GM12872 (cell line): ENCODE data around the gene FOXM1.

Experiments used
- TF ChIP-seq, protein P1 (sequence below): IDR thresholded peaks from 3 replicates; pipeline ENCODE4 v1.5.1; 2011; ENCODE audit warnings: low read depth, mild to moderate bottlenecking, low read length, moderate library complexity; ENCODE audit not compliant: insufficient read depth

Gene FOXM1

DNA sequence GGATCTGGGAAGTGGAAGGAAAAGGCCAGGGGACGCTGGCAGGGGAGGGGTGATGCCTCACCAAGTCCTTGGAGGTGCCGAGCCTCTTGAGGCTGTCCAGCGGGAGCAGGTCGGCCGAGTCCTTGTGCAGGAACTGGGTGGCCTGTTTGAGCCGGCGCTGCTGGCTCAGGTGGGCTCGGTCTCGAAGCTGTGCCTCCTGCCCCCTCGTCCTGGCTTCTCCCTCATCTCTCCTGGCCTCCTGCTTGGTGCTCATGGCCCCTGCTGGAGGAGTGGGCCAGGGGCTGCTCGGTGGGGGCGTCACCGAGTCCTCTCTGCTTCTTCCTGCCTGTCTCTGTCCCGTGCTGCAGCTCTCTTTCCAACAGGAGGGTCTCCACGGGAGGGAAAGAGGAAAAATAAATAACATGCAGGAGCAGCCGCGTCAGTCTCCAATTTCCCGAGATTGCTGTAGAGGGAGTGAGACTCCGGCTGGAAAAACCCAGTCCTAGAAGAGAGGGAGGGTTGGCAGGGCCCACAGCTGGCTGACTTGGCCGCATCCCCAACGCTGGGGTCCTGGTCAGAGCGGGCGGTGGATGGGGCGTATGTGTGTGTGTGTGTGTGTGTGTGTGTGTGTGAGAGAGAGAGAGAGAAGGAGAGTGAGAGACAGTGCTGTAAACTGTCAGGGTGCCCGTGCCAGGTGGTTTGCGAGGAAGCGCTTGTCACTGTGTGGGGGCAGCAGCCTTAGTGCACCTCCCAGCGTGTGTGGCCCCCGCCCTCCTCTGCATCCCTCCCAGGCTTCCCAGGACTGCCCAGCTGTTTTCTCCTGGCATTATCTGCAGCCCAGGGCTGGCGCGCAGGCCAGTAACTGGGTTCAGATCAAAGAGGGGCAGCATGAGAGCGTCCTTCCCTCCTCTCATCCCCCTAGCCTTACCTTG, 42.1 kb downstream of the FOXM1 start, which contains the start of gene NRIP2:
Gene NRIP2, minus strand, starts transcription at position 455 of the 911 bp plus-strand sequence. Its CDS starts 52 bp downstream, at position 403.
- TF ChIP-seq, protein P1, sequence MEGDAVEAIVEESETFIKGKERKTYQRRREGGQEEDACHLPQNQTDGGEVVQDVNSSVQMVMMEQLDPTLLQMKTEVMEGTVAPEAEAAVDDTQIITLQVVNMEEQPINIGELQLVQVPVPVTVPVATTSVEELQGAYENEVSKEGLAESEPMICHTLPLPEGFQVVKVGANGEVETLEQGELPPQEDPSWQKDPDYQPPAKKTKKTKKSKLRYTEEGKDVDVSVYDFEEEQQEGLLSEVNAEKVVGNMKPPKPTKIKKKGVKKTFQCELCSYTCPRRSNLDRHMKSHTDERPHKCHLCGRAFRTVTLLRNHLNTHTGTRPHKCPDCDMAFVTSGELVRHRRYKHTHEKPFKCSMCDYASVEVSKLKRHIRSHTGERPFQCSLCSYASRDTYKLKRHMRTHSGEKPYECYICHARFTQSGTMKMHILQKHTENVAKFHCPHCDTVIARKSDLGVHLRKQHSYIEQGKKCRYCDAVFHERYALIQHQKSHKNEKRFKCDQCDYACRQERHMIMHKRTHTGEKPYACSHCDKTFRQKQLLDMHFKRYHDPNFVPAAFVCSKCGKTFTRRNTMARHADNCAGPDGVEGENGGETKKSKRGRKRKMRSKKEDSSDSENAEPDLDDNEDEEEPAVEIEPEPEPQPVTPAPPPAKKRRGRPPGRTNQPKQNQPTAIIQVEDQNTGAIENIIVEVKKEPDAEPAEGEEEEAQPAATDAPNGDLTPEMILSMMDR, result no peak

DNA sequence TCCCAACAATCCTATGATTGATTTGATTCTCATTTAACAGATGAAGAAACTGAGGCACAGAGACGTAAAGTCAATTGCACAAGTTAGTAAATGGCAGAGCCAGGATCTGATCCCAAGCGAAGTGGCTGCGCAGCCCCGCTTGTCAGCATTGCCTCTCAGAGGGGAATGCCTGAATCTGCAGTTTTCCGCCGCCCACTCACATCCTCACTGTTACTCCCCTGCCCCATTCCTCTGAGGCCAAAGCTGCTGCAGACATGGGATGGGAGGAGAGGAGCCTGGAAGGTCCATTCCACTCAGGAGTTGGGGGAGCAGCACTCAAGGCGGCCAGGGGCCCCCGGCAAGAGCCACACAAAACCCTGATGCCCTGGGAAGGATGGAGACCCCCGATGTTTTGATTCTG, 43.2 kb downstream of the FOXM1 start:
- TF ChIP-seq, protein P1, result no peak

DNA sequence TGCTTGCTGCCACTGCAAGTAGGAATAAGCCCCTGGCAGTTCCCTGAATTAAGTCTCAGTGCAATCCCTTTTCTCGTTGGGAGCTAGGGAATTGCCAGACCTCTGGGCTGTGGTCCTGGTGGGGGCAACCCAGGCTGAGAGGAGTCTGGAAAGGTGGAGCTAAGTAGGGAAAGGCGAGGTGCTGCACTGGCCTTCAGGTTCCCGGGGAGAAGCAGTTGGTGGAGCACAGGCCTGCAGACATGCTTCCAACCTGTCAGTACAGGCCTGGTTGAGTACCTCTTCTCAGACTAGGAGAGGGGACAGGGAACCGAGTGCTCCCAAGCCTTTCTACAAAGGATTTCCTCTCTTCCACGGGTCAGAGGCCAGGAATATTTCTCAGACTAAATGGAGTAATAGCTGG, 43.6 kb downstream of the FOXM1 start:
- TF ChIP-seq, protein P1, result no peak

DNA sequence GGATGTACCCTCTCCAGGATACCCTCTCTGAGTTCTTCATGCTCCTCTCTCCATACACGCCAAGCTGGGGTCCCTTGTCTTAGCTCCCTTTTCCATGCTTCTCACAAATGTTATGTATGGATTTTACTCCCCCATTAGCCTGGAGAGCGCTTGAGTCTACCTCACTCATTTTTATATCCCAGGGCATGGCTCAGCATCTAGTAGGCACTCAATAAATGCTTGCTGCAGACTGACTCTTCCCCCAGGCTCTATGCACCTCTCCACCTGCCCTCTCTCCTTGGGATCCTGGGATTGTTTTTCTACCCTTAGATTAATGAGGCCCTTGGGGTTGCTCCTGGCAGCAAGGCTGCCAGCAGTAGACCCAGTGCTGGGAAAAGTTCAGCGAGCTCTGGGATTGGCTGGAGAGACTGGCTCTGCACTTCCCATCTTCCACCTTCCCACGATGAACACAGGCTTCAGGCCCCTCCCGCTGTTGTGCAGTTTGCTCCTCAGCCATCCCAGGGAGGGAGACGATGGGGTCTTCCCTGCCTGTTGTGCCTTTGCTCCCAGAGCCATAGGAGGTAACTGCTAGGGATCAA, 44.3 kb downstream of the FOXM1 start:
- TF ChIP-seq, protein P1, result no peak

DNA sequence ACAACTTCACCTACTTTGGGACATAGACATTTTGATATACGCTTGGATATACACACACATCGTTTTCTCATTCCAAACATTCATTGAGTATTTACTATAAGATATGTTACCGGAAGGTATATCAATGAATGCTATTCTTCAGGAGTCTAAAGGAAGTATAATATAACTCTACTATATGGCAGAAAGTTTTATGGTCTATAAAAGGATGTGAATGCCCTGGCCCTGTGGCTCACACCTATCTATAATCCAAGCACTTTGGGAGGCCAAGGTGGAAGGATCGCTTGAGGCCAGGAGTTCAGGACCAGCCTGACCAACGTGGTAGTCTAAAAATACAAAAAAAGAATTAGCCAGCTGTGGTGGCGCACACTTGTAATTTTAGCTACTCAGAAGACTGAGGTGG, 47.7 kb downstream of the FOXM1 start:
- TF ChIP-seq, protein P1, result no peak

DNA sequence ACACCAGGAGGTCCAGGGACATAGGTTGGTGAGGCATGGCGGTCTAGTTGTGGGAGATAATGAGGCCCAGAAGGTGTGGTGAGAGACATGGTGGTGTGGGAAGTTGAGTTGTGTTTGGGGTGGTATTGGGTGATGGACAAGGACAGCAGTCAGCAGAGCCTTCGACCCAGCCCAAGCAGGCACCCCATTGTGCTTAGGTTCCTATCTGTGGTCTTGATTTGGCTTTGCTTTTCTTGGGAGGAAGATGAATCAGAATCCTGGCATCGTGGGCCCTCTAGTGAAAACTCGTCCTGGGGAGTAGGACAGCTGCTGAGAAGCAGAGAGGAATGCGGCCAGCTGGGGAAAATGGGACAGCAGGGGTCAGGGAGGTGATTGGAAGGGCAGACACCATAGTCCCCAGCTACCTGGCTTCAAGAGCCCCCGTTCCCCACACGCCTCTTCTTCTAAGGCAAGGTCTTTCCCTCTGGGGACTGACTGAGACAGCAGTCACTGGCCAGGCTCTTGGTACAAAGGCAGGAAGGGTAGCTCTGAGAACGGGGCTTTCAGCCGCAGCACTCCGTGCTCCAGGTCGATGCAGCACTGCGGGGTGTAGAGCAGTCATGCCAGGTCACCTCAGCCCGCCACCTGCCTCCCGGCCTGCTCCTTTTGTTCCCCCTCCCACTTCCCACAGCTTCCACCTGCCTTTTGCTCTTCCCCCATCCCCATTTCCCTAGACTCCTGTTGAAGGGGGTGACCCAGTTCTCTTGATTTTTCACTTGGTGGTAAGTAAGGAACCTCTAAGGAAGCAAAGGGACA, 50.1 kb downstream of the FOXM1 start:
- TF ChIP-seq, protein P1, result no peak

DNA sequence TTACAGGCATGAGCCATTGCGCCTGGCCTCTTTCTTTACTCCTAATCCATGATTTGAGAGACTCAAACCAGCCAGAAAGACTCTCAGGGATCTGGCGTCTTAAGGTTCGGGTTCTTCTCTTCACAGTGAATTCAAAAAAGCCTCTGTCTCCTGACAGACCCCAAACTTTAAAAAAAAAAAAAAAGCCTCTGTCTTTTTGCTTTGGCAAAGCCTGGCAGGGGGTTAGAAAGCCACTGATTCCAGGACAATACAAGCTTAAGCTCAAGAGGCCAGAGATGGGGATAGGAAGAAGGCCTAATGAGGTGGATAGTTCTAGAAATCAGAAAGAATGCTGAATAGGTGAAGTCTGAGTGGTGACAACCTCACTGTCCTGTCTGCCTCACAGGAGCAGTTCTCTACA, 50.9 kb downstream of the FOXM1 start:
- TF ChIP-seq, protein P1, result no peak
